Measurements from ENCODE around the gene NODAL.

The NODAL gene

DNA sequence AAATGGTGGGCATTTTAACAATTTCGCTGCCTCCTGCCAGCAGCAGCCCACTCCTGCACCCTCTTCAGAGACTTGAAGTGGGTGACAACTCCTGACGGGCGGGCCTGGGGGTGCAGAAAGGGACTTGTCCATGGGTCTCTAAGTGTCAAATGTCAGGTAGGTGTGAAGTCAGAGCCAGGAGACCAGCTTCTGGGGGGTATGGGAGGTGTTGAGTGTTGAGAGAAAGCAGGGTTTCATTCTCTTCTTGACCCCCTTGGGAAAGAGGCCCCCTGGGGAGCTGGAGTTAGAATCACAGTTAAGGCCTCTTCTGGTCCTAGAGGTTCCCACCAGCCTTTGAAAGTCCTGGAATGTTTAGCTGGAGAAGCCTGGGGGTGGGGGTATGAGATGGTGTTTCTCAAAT is 25.5 kb upstream of the NODAL start:
- TF ChIP-seq CTCF (IDR thresholded peaks at IDR 0.05): no peak
- no peaks in the 10 kb centered on the region for H3K36me3 Mint-ChIP-seq (ENCODE audit: low read depth)
- no peak for DNase-seq
- H3K4me3 Mint-ChIP-seq: no peak overlapping the region
- H3K27ac Mint-ChIP-seq: no peak overlapping the region
- peaks cover 49% of the 10 kb centered on the region for H3K4me1 Mint-ChIP-seq
- H3K9me3 Mint-ChIP-seq: no peaks in the 10 kb centered on the region
- H3K27me3 Mint-ChIP-seq (ENCODE audit: low read depth, poor library complexity): peaks cover 7% of the 10 kb centered on the region

GRCh38 chr10:70465832-70466231 is 24.4 kb upstream of the NODAL start:
- peak overlapping the region; percentile 25 for H3K27ac Mint-ChIP-seq
- H3K9me3 Mint-ChIP-seq: no peaks in the 10 kb centered on the region
- peaks cover 45% of the 10 kb centered on the region for H3K4me1 Mint-ChIP-seq
- TF ChIP-seq CTCF (IDR thresholded peaks at IDR 0.05): no peak
- H3K27me3 Mint-ChIP-seq (ENCODE audit: low read depth, poor library complexity): peaks cover 15% of the 10 kb centered on the region
- no peaks in the 10 kb centered on the region for H3K36me3 Mint-ChIP-seq (ENCODE audit: low read depth)
- DNase-seq: no peak
- H3K4me3 Mint-ChIP-seq: no peak overlapping the region

DNA sequence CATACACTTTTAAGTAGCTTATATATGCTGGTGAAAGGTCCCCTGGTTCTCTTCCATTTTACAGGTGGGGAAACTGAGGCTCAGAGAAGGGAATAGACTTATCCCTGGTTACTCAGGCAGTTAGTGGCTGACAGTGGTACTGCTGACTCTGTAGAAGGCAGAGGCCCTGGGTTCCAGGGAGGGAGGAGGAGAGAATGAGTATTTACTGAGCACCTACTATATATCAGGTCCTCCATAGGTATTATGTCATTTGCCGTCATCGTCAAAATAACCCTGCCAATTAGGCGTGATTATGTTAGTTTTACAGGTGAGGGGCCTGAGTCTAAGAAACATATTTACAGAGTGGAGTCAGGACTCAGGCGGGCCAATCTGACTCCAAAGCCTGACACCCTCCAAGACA is 23.8 kb upstream of the NODAL start:
- H3K27ac Mint-ChIP-seq: no peak overlapping the region
- H3K4me1 Mint-ChIP-seq: peaks cover 48% of the 10 kb centered on the region
- no peak overlapping the region for H3K4me3 Mint-ChIP-seq
- TF ChIP-seq CTCF (IDR thresholded peaks at IDR 0.05): no peak
- H3K36me3 Mint-ChIP-seq (ENCODE audit: low read depth): no peaks in the 10 kb centered on the region
- no peak for DNase-seq
- no peaks in the 10 kb centered on the region for H3K9me3 Mint-ChIP-seq
- peaks cover 19% of the 10 kb centered on the region for H3K27me3 Mint-ChIP-seq (ENCODE audit: low read depth, poor library complexity)

- peaks cover 41% of the 10 kb centered on the region for H3K27me3 Mint-ChIP-seq (ENCODE audit: low read depth, poor library complexity)
- H3K36me3 Mint-ChIP-seq (ENCODE audit: low read depth): no peaks in the 10 kb centered on the region
- peaks cover 41% of the 10 kb centered on the region for H3K4me1 Mint-ChIP-seq
- no peaks in the 10 kb centered on the region for H3K9me3 Mint-ChIP-seq
- H3K27ac Mint-ChIP-seq: no peak overlapping the region
- no peak for DNase-seq
- no peak overlapping the region for H3K4me3 Mint-ChIP-seq
- TF ChIP-seq CTCF (IDR thresholded peaks at IDR 0.05): no peak
Measured at GRCh38 chr10:70462349-70462984, 21.0 kb upstream of the NODAL start.

DNA sequence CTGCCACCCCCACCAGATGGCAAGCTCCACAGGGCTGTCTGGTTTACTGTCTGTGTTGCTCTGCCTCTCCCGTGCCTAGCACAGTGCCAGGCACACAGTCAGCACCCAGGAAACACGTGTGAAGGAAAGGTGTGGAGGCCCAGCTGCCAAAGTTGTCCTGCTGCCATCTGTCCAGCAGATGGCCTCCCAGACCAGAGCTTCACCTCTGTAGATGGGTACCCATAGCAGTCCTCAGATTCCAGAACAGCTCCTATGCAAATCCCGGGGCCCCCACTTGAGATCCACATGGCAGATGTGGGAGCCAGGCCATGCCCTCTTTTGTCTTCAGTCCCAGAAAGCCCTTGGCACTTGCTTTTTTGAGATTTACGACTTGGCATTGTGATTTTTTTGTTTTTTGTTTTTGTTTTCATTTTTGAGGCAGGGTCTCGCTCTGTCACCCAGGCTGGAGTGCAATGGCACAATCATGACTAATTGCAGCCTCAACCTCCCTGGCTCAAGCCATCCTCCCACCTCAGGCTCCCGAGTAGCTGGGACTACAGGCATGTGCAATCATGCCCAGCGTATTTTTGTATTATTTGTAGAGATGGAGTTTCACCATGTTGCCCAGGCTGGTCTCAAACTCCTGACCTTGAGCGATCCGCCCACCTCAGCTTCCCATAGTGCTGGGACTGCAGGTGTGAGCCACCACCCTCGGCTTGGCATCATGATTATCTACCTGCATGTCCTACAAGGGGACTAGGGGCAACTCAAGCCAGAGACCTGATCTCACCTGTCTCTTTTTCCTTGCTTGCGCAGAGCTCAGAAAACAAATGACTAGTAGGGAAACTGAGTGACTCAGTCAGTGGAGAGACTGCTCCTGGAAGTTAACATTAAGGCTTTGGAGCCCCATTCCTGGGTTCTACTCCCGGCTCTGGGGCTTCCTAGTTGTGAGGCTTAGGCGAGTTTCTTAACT is 20.2 kb upstream of the NODAL start:
- peak; percentile 58 for DNase-seq
- no peak overlapping the region for H3K27ac Mint-ChIP-seq
- H3K4me3 Mint-ChIP-seq: no peak overlapping the region

More for the DNA sequence above, 20.2 kb upstream of the NODAL start:
- Mint-ChIP-seq H3K36me3 (ENCODE audit: low read depth) (no peaks in the 10 kb centered on the region), H3K4me1 (peaks cover 39% of the 10 kb centered on the region), H3K27me3 (ENCODE audit: low read depth, poor library complexity) (peaks cover 49% of the 10 kb centered on the region), H3K9me3 (no peaks in the 10 kb centered on the region)
- TF ChIP-seq CTCF (IDR thresholded peaks at IDR 0.05): peak; percentile 81

All from nephron progenitor cell (in vitro differentiated cells).